Panc1 (cell line): ENCODE measurements around the gene PROM1. TPM values are rescaled to one million over a fixed set of nuclear protein-coding genes. Genes with fewer than 3 reads are reported as not detected.

Experiments used
- ATAC-seq: fragments of 200-7000 bp; cut with Tn5 transposase; 2 replicates; pipeline ENCODE4 v1.9.1; 2020; ENCODE audit warnings: mild to moderate bottlenecking, moderate library complexity
- BruUV-seq: library from RNA; stranded (reverse); fragments of 400-500 nt; replicated peaks from 2 replicates; lab custom pipeline; 2021; lab: Mats Ljungman, UMichigan
- CTCF ChIA-PET: fragments of 300-600 bp; sonication (Branson Sonifier 250); formaldehyde crosslinking; loops from one replicate; lab custom pipeline; 2022; ENCODE audit warnings: antibody characterized with exemption; lab: Charles Lee
- POLR2A ChIA-PET: fragments of 300-600 bp; sonication (Branson Sonifier 250); formaldehyde crosslinking; loops from one replicate; lab custom pipeline; 2022; ENCODE audit warnings: antibody characterized with exemption; lab: Charles Lee
- DNase-seq: peaks from one replicate; pipeline ENCODE4 v3.0.0-alpha.2; 2010; ENCODE audit warnings: low read depth, low spot score
- H3K27ac ChIP-seq: 2 replicates; pipeline ENCODE4 v1.5.1; 2011; ENCODE audit warnings: mild to moderate bottlenecking, low read length, inconsistent platforms
- H3K27me3 ChIP-seq: fragments of 200-500 bp; sonication (Bioruptor generic); 2 replicates; pipeline ENCODE4 v1.6.0; 2014; ENCODE audit warnings: low read length, inconsistent platforms; ENCODE audit not compliant: control insufficient read depth, insufficient read depth
- H3K36me3 ChIP-seq: fragments of 200-500 bp; sonication (Bioruptor generic); 2 replicates; pipeline ENCODE4 v1.5.1; 2014; ENCODE audit warnings: inconsistent platforms, mild to moderate bottlenecking, low read length, moderate library complexity; ENCODE audit not compliant: control insufficient read depth, insufficient read depth
- H3K4me1 ChIP-seq: 2 replicates; pipeline ENCODE4 v1.5.1; 2011; ENCODE audit warnings: inconsistent platforms, mild to moderate bottlenecking, low read length, moderate library complexity; ENCODE audit not compliant: control insufficient read depth, insufficient read depth
- H3K4me3 ChIP-seq, 2 experiments: 2 replicates each; pipeline ENCODE4 v1.5.1; 2011 to 2012; ENCODE audit warnings: low read depth in 2 of 2, low read length in 2 of 2, mild to moderate bottlenecking in 2 of 2, inconsistent platforms in 1 of 2, moderate library complexity in 1 of 2
- H3K9me3 ChIP-seq: fragments of 200-500 bp; sonication (Bioruptor generic); 2 replicates; pipeline ENCODE4 v1.5.1; 2014; ENCODE audit warnings: low read depth, mild to moderate bottlenecking, inconsistent platforms, low read length, moderate library complexity; ENCODE audit not compliant: control insufficient read depth, insufficient read depth
- POLR2AphosphoS5 ChIP-seq: IDR thresholded peaks from 2 replicates; pipeline ENCODE4 v1.6.1; 2012; ENCODE audit warnings: mild to moderate bottlenecking, low read depth, low read length, moderate library complexity
- SIN3A ChIP-seq: IDR thresholded peaks from 2 replicates; pipeline ENCODE4 v1.6.1; 2012; ENCODE audit warnings: low read depth, mild to moderate bottlenecking, low read length, moderate library complexity, borderline replicate concordance; ENCODE audit not compliant: insufficient read depth
- TCF7L2 ChIP-seq: IDR thresholded peaks from 2 replicates; pipeline ENCODE4 v1.6.1; 2011; ENCODE audit warnings: mild to moderate bottlenecking, low read depth, low read length, inconsistent platforms
- in situ Hi-C: cut with HindIII; loops from 2 replicates; pipeline ENCODE4 v1.10.0; 2016; ENCODE audit warnings: low sequenced_read_pairs, low pct_unique_long_range_greater_than_20kb
- intact Hi-C: fragments of 100-400 bp; cut with micrococcal nuclease; formaldehyde crosslinking; loops from one replicate; pipeline ENCODE4 v1.10.0; 2022; ENCODE audit not compliant: unreplicated experiment
- total RNA-seq: library from RNA; stranded (reverse); gene quantifications from one replicate; pipeline ENCODE4 v1.2.1, GENCODE V29; 2021; ENCODE audit not compliant: unreplicated experiment
- TF ChIP-seq, protein P1 (sequence below), 2 experiments: IDR thresholded peaks; 2 replicates each; pipeline ENCODE4 v1.6.1; 2011 to 2012; ENCODE audit warnings: low read depth in 2 of 2, control low read depth in 1 of 2, low read length in 1 of 2, mild to moderate bottlenecking in 1 of 2, moderate library complexity in 1 of 2; ENCODE audit not compliant: insufficient read depth in 1 of 2
- TF ChIP-seq, protein P2 (sequence below): fragments of 450-650 bp; IDR thresholded peaks from 2 replicates; pipeline ENCODE4 v1.5.1; 2017; ENCODE audit warnings: mild to moderate bottlenecking

Gene PROM1
- total RNA-seq, 1 experiment from 2014 or later = 0.18 TPM

GRCh38 chr4:15918484-15919129 lies 165.2 kb downstream of the PROM1 start:
- Histone ChIP-seq H3K27ac (no peak overlapping the region), H3K4me3 (no peak overlapping the region), H3K9me3 (no peaks in the 10 kb centered on the region), H3K27me3 (no peaks in the 10 kb centered on the region), H3K4me1 (no peaks in the 10 kb centered on the region; the same call in 1 of the 2 replicates), H3K36me3 (no peaks in the 10 kb centered on the region)
- no peak for ATAC-seq
- CTCF ChIA-PET = no interaction called here
- intact Hi-C loops (no loop called here), in situ Hi-C loops (no loop called here)
- BruUV-seq = no TSS peak
- TF ChIP-seq TCF7L2 (no peak), POLR2AphosphoS5 (no peak), SIN3A (no peak)
- TF ChIP-seq, protein P1, sequence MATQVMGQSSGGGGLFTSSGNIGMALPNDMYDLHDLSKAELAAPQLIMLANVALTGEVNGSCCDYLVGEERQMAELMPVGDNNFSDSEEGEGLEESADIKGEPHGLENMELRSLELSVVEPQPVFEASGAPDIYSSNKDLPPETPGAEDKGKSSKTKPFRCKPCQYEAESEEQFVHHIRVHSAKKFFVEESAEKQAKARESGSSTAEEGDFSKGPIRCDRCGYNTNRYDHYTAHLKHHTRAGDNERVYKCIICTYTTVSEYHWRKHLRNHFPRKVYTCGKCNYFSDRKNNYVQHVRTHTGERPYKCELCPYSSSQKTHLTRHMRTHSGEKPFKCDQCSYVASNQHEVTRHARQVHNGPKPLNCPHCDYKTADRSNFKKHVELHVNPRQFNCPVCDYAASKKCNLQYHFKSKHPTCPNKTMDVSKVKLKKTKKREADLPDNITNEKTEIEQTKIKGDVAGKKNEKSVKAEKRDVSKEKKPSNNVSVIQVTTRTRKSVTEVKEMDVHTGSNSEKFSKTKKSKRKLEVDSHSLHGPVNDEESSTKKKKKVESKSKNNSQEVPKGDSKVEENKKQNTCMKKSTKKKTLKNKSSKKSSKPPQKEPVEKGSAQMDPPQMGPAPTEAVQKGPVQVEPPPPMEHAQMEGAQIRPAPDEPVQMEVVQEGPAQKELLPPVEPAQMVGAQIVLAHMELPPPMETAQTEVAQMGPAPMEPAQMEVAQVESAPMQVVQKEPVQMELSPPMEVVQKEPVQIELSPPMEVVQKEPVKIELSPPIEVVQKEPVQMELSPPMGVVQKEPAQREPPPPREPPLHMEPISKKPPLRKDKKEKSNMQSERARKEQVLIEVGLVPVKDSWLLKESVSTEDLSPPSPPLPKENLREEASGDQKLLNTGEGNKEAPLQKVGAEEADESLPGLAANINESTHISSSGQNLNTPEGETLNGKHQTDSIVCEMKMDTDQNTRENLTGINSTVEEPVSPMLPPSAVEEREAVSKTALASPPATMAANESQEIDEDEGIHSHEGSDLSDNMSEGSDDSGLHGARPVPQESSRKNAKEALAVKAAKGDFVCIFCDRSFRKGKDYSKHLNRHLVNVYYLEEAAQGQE (IDR thresholded peaks at IDR 0.05; ENCODE audit: insufficient read depth in 1 of 2, low read depth in 2 of 2, low read length in 1 of 2) = no peak
- TF ChIP-seq, protein P2, sequence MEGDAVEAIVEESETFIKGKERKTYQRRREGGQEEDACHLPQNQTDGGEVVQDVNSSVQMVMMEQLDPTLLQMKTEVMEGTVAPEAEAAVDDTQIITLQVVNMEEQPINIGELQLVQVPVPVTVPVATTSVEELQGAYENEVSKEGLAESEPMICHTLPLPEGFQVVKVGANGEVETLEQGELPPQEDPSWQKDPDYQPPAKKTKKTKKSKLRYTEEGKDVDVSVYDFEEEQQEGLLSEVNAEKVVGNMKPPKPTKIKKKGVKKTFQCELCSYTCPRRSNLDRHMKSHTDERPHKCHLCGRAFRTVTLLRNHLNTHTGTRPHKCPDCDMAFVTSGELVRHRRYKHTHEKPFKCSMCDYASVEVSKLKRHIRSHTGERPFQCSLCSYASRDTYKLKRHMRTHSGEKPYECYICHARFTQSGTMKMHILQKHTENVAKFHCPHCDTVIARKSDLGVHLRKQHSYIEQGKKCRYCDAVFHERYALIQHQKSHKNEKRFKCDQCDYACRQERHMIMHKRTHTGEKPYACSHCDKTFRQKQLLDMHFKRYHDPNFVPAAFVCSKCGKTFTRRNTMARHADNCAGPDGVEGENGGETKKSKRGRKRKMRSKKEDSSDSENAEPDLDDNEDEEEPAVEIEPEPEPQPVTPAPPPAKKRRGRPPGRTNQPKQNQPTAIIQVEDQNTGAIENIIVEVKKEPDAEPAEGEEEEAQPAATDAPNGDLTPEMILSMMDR = no peak
- no peak for DNase-seq
- POLR2A ChIA-PET = interaction anchor here (0.5 kb wide), 1 partner anchor 18 kb away, joined by 4 read pairs; no protein-coding TSS in a partner anchor

Other genes starting within 250 kb of the PROM1 start
- 0.39 TPM for gene FGFBP1, start 145.3 kb downstream of the PROM1 start, total RNA-seq
- 0.33 TPM for gene FGFBP2, start 120.8 kb downstream of the PROM1 start, total RNA-seq
- 17.3 TPM for gene TAPT1, start 142.4 kb upstream of the PROM1 start, total RNA-seq